ENCODE measurements around the gene ABCC11.

GRCh38 chr16:48225456-48225855, 21.9 kb downstream of the ABCC11 start:
- TF ChIP-seq TAF1 (IDR thresholded peaks at IDR 0.05; ENCODE audit: borderline replicate concordance, low read depth, low read length), result no peak
- TF ChIP-seq POLR2AphosphoS5 (IDR thresholded peaks at IDR 0.05; ENCODE audit: low read depth, low read length), result no peak
- no peak for TF ChIP-seq POLR2A (IDR thresholded peaks at IDR 0.05; ENCODE audit: low read depth, low read length)

Data from GM12892 (cell line).